ENCODE data around the gene PDYN.

PDYN gene

GRCh38 chr20:1994627-1995026, 769 bp upstream of the PDYN start:
- no peak for DNase-seq (ENCODE audit: low read depth, low spot score)

- DNase-seq (ENCODE audit: low read depth, low spot score), result no peak
Measured at GRCh38 chr20:1992359-1993110, 1.3 kb downstream of the PDYN start.

GRCh38 chr20:1987826-1988225, 6.0 kb downstream of the PDYN start:
- peak; percentile 45 for DNase-seq (ENCODE audit: low read depth, low spot score)

GRCh38 chr20:1983301-1983700, 10.6 kb downstream of the PDYN start:
- DNase-seq (ENCODE audit: low read depth, low spot score), result no peak

- DNase-seq (ENCODE audit: low read depth, low spot score), result no peak
Measured at GRCh38 chr20:1982686-1983085, 11.2 kb downstream of the PDYN start.

GRCh38 chr20:1979106-1979778, 14.6 kb downstream of the PDYN start:
- no peak for DNase-seq (ENCODE audit: low read depth, low spot score)

- no peak for DNase-seq (ENCODE audit: low read depth, low spot score)
Measured at GRCh38 chr20:1975291-1975690, 18.6 kb downstream of the PDYN start.

- no peak for DNase-seq (ENCODE audit: low read depth, low spot score)
Measured at GRCh38 chr20:1973601-1974440, 20.0 kb downstream of the PDYN start.

GRCh38 chr20:1971893-1972586, 21.8 kb downstream of the PDYN start:
- DNase-seq (ENCODE audit: low read depth, low spot score), result no peak

- DNase-seq (ENCODE audit: low read depth, low spot score), result no peak
Measured at GRCh38 chr20:1968964-1969363, 24.9 kb downstream of the PDYN start.

GRCh38 chr20:1965520-1966351, 28.1 kb downstream of the PDYN start:
- peak; percentile 74 for DNase-seq (ENCODE audit: low read depth, low spot score)

GRCh38 chr20:1964659-1965405, 29.0 kb downstream of the PDYN start:
- no peak for DNase-seq (ENCODE audit: low read depth, low spot score)

- no peak for DNase-seq (ENCODE audit: low read depth, low spot score)
Measured at GRCh38 chr20:1964061-1964460, 29.8 kb downstream of the PDYN start.

GRCh38 chr20:1961374-1961773, 32.5 kb downstream of the PDYN start:
- no peak for DNase-seq (ENCODE audit: low read depth, low spot score)

GRCh38 chr20:1959156-1959555, 34.7 kb downstream of the PDYN start:
- no peak for DNase-seq (ENCODE audit: low read depth, low spot score)

GRCh38 chr20:1958426-1958825, 35.4 kb downstream of the PDYN start:
- DNase-seq (ENCODE audit: low read depth, low spot score), result no peak

- DNase-seq (ENCODE audit: low read depth, low spot score), result no peak
Measured at GRCh38 chr20:1955217-1955616, 38.6 kb downstream of the PDYN start.

- no peak for DNase-seq (ENCODE audit: low read depth, low spot score)
Measured at GRCh38 chr20:1953621-1954020, 40.2 kb downstream of the PDYN start.

GRCh38 chr20:1952737-1953530, 40.9 kb downstream of the PDYN start:
- no peak for DNase-seq (ENCODE audit: low read depth, low spot score)

Data from astrocyte of the hippocampus (primary cell).